ENCODE results near the gene VWA7.
"Not testable (repeated sequence)": the region's sequence is repeated elsewhere in the genome, so short reads cannot be mapped to it uniquely, and the experiment has no call there.

DNA sequence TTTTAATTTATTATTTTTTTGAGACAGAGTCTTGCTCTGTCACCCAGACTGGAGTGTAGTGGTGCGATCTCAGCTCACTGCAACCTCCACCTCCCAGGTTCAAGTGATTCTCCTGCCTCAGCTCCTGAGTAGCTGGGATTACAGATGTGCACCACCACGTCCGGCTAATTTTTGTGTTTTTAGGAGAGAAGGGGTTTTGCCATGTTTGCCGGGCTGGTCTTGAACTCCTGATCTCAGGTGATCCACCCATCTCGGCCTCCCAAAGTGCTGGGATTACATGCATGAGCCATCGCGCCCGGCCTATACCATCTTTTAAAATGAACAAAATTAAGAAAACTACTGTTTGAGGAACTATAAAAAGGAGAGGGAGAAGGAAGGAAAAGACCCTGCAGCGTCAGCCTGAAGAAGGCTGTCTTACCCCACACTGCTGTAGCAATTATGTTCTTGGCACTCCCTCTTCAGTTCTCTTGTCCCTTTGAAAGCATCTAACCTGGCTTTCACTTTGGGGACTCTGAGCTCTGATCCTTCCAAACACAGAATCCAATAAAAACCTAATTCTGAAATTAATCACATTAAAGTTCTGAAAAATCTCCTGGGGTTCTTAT lies 46.6 kb upstream of the VWA7 start:
- not testable (repeated sequence) for TF ChIP-seq CTCF, POLR2A (IDR thresholded peaks at IDR 0.05)
